Neutrophil (primary cell): Measurements from ENCODE around the gene M1AP.
A peak's percentile ranks its signal among the peaks of the same experiment; 100 is the strongest.

ENCODE experiments used
- H3K27ac ChIP-seq: fragments of 200-600 bp; sonication (generic); 2 replicates; pipeline ENCODE4 v1.5.1; 2016; ENCODE audit warnings: mild to moderate bottlenecking, moderate library complexity
- H3K27me3 ChIP-seq: fragments of 200-600 bp; sonication (generic); 2 replicates; pipeline ENCODE4 v1.6.0; 2016; ENCODE audit warnings: mild to moderate bottlenecking
- H3K36me3 ChIP-seq: fragments of 200-600 bp; sonication (generic); 2 replicates; pipeline ENCODE4 v1.5.1; 2017
- H3K4me1 ChIP-seq, 2 experiments: fragments of 200-600 bp in 1 of 2; sonication (generic) in 1 of 2; 1 replicate in 1 of 2; 2 replicates in 1 of 2; pipeline versions ENCODE4 v1.5.1 to v1.6.1; 2013 to 2016; ENCODE audit warnings: low read depth in 1 of 2, low read length in 1 of 2, mild to moderate bottlenecking in 1 of 2, moderate library complexity in 1 of 2; ENCODE audit not compliant: control insufficient read depth in 1 of 2, insufficient read depth in 1 of 2
- H3K4me3 ChIP-seq, 2 experiments: fragments of 200-600 bp in 1 of 2; sonication (generic) in 1 of 2; 1 replicate in 1 of 2; 2 replicates in 1 of 2; pipeline ENCODE4 v1.5.1; 2013 to 2016; ENCODE audit warnings: low read depth in 1 of 2, low read length in 1 of 2, mild to moderate bottlenecking in 1 of 2, moderate library complexity in 1 of 2
- H3K9me3 ChIP-seq: fragments of 200-600 bp; sonication (generic); 2 replicates; pipeline ENCODE4 v1.5.1; 2016
- CTCF ChIP-seq: fragments of 200-600 bp; sonication (generic); IDR thresholded peaks from 2 replicates; pipeline ENCODE4 v1.5.1; 2016; ENCODE audit warnings: antibody characterized with exemption

The M1AP gene

DNA sequence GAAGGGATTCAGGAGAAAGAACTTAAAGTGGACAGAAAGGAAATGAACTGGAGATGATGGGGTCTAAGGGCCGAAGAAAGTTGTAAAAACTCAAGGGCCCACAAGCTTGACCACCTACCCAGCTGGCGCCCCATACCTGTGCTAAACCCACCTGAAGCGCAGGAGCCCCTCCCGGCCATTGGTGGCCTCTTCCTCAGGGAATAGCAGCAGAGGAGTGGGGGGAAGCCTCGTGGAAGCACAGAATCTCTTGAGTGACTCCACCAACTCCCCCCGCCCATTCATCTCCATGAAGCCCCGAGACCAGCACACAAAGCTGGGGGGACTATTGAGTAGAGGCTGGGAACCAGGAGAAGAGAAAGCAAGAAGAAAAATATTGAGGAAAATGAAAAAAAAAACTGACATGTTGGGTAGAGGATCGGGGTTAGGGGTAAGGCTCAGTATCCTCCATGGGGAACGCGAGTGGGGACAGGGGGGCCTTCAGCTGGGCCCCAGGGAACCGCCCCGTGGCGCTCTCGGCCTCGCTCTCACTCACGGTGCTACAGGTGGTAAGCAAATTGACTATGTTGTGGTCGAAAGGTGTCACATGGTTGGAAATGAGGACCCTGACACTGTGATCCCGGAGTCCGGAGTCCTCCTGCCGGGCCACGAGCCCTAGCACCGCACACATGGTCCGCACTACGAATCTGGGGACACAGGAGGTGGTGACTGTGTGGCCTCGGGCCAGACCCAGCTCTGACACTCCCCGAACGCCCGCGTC lies 119.4 kb downstream of the M1AP start:
- Histone ChIP-seq H3K4me3 (peak overlapping the region; percentile 74 to 97), H3K27ac (peak overlapping the region; percentile 94), H3K36me3 (peaks cover 39% of the 10 kb centered on the region), H3K9me3 (no peaks in the 10 kb centered on the region), H3K27me3 (no peaks in the 10 kb centered on the region), H3K4me1 (peaks cover 32 to 33% of the 10 kb centered on the region in 2 experiments)
- no peak for TF ChIP-seq CTCF

GRCh38 chr2:74527741-74528140 lies 120.4 kb downstream of the M1AP start:
- H3K27ac ChIP-seq: no peak overlapping the region
- no peak for TF ChIP-seq CTCF
- no peak overlapping the region for H3K4me3 ChIP-seq
- peaks cover 7% of the 10 kb centered on the region for H3K27me3 ChIP-seq
- H3K9me3 ChIP-seq: no peaks in the 10 kb centered on the region
- H3K4me1 ChIP-seq: peaks cover 32 to 33% of the 10 kb centered on the region in 2 experiments
- H3K36me3 ChIP-seq: peaks cover 29% of the 10 kb centered on the region

GRCh38 chr2:74526649-74527230 lies 121.4 kb downstream of the M1AP start:
- Histone ChIP-seq H3K27ac (peak overlapping the region; percentile 26), H3K9me3 (no peaks in the 10 kb centered on the region)
- TF ChIP-seq CTCF: no peak

GRCh38 chr2:74525717-74526648 lies 122.1 kb downstream of the M1AP start, which contains the start of gene DQX1:
TSS of gene DQX1 (minus strand) at chr2:74526231. CDS start at chr2:74525729, 502 bp downstream.
- Histone ChIP-seq H3K27me3 (peaks cover 24% of the 10 kb centered on the region), H3K4me1 (peaks cover 23 to 25% of the 10 kb centered on the region in 2 experiments), H3K9me3 (no peaks in the 10 kb centered on the region), H3K4me3 (no peak within 1 kb of the TSS), H3K27ac (peak within 1 kb of the TSS; percentile 26), H3K36me3 (peaks cover 25% of the 10 kb centered on the region)
- no peak for TF ChIP-seq CTCF

More at GRCh38 chr2:74526649-74527230, 121.4 kb downstream of the M1AP start:
- Histone ChIP-seq H3K27me3 (peaks cover 17% of the 10 kb centered on the region), H3K4me3 (no peak overlapping the region), H3K36me3 (peaks cover 25% of the 10 kb centered on the region), H3K4me1 (peaks cover 31 to 33% of the 10 kb centered on the region in 2 experiments)

GRCh38 chr2:74524955-74525716 lies 123.0 kb downstream of the M1AP start:
- peaks cover 25% of the 10 kb centered on the region for H3K36me3 ChIP-seq
- H3K4me1 ChIP-seq: peaks cover 15 to 17% of the 10 kb centered on the region in 2 experiments
- TF ChIP-seq CTCF: no peak
- H3K27me3 ChIP-seq: peaks cover 33% of the 10 kb centered on the region
- H3K4me3 ChIP-seq: no peak overlapping the region
- no peak overlapping the region for H3K27ac ChIP-seq
- H3K9me3 ChIP-seq: no peaks in the 10 kb centered on the region
